Adrenal gland (tissue), 19 donors: Measurements from ENCODE around the gene SURF2. TPM values are rescaled to one million over a fixed set of nuclear protein-coding genes. Genes with fewer than 3 reads are reported as not detected.
A peak's percentile ranks its signal among the peaks of the same experiment; 100 is the strongest.

Experiments used
- DNase-seq, 7 donors: peaks; one replicate each; pipeline ENCODE4 v3.0.0-alpha.2; 2019 to 2020
- H3K27ac ChIP-seq, 5 donors: fragments of 200-600 bp; sonication (generic) in 4 of 5; 1 replicate in 3 of 5; 2 replicates in 2 of 5; pipeline versions ENCODE4 v1.5.1 to v1.8.0; 2016 to 2020; ENCODE audit warnings: mild to moderate bottlenecking in 1 of 5
- H3K27me3 ChIP-seq: fragments of 200-600 bp; 2 replicates; pipeline ENCODE4 v1.8.0; 2021
- H3K36me3 ChIP-seq, 2 donors: fragments of 200-600 bp; replicated peaks in 1 of 2; 1 replicate in 1 of 2; 2 replicates in 1 of 2; pipeline versions ENCODE4 v1.5.1 to v1.8.0; 2018 to 2022
- H3K4me1 ChIP-seq, 2 donors: fragments of 200-600 bp; replicated peaks in 1 of 2; 1 replicate in 1 of 2; 2 replicates in 1 of 2; pipeline versions ENCODE4 v1.5.1 to v1.8.0; 2018 to 2021
- H3K4me3 ChIP-seq, 4 donors: fragments of 200-600 bp; sonication (generic) in 3 of 4; one replicate each; pipeline ENCODE4 v1.5.1; 2016 to 2018
- H3K9me3 ChIP-seq, 3 donors: fragments of 200-600 bp; sonication (generic) in 1 of 3; replicated peaks in 1 of 3; 1 replicate in 2 of 3; 2 replicates in 1 of 3; pipeline versions ENCODE4 v1.5.1 to v1.8.0; 2016 to 2021
- POLR2A ChIP-seq, 2 donors: fragments of 450-650 bp; IDR thresholded peaks; one replicate each; pipeline ENCODE4 v1.6.1; 2017; ENCODE audit warnings: antibody characterized with exemption in 2 of 2, mild to moderate bottlenecking in 2 of 2, moderate library complexity in 1 of 2
- WGBS, 4 donors: extraction: QIAGEN DNeasy Blood & Tissue Kit in 2 of 4; methylation state at CpG; one replicate each; pipeline versions ENCODE4 v1.1.5 to v1.1.7; 2013 to 2017; 5-methylcytosine and 5-hydroxymethylcytosine counted together
- intact Hi-C, 2 donors: fragments of 100-400 bp; cut with DNase I; formaldehyde crosslinking; loops; one replicate each; pipeline versions ENCODE4 v1.14.1 to v1.15.0; 2022 to 2023
- long read RNA-seq, 10 donors: library from polyadenylated mRNA in 3 of 10; unstranded in 2 of 10; stranded (forward) in 1 of 10; transcript quantifications; one replicate each; pipeline ENCODE4 v2.0.0 and lab custom pipeline, GENCODE V29; 2021 to 2026
- polyA plus RNA-seq, 3 donors: library from polyadenylated mRNA; stranded (reverse); fragments of 200-250 nt in 2 of 3; fragments of 350-450 nt in 1 of 3; fragmentation: Illumina TruSeq in 1 of 3; extraction: RNeasy Lipid Tissue Mini Kit (QIAGEN cat#74804) in 1 of 3; gene quantifications; one replicate each; pipeline ENCODE4 v1.2.3, GENCODE V29; 2013 to 2014
- total RNA-seq, 9 donors: library from RNA; depleted of rRNA in 4 of 9; stranded (reverse); fragments of >200 nt in 4 of 9; fragments of 120-200 nt in 1 of 9; fragmentation: NEBNext Ultra II Directional in 1 of 9; extraction: Animal tissue kit (Norgen Biotek cat#: 25700) in 1 of 9; gene quantifications; one replicate each; pipeline versions ENCODE4 v1.1.0 to v1.2.4, GENCODE V29; 2013 to 2023
- TF ChIP-seq, protein P1 (sequence below), 6 experiments: fragments of 450-650 bp in 4 of 6; fragments of 200-600 bp in 2 of 6; sonication (generic) in 1 of 6; IDR thresholded peaks; 1 replicate in 5 of 6; 2 replicates in 1 of 6; pipeline versions ENCODE4 v1.5.1 to v1.8.0; 2016 to 2021; ENCODE audit warnings: antibody characterized with exemption in 6 of 6, mild to moderate bottlenecking in 2 of 6, moderate library complexity in 1 of 6
- donor health status: healthy with polysubstance abuse.
- donor health status: Bipolar disorder and iron deficiency.
- donor health status: DM: yes; HTN: yes; CAD: no.
- donor health status: DM: no; HTN: no; CAD: no.
- donor health status: DM: no; HTN: no; CAD: no.
- donor health status: DM: yes; HTN: yes; CAD: no.

The SURF2 gene
- total RNA-seq, result 10 to 100 TPM; 13.4 to 29.2 (median 20.8) TPM
- polyA plus RNA-seq, result 10 to 100 TPM; 19.9 to 53.0 (median 41.4) TPM
- long read RNA-seq, donor 1, transcript SURF2-201 (6 exons, 842 nt), result major isoform, 16 of 140 reads
- long read RNA-seq, donor 1, partial matches to known transcripts, result 124 of 140 reads
- long read RNA-seq, donor 1, other reads (novel, unspliced or antisense), result 0 of 140 reads
- long read RNA-seq, donor 2, partial matches to known transcripts, result 0 of 1 reads
- long read RNA-seq, donor 2, other reads (novel, unspliced or antisense), result 0 of 1 reads
- long read RNA-seq, donor 3, partial matches to known transcripts, result 87 of 90 reads
- long read RNA-seq, donor 3, other reads (novel, unspliced or antisense), result 0 of 90 reads
- long read RNA-seq, donor 4, transcript SURF2-201 (6 exons, 842 nt), result major isoform, 11 of 18 reads
- long read RNA-seq, donor 4, partial matches to known transcripts, result 0 of 18 reads
- long read RNA-seq, donor 4, other reads (novel, unspliced or antisense), result 7 of 18 reads
- long read RNA-seq, donor 5, transcript SURF2-201 (6 exons, 842 nt), result major isoform, 15 of 25 reads
- long read RNA-seq, donor 5, partial matches to known transcripts, result 2 of 25 reads
- long read RNA-seq, donor 5, other reads (novel, unspliced or antisense), result 8 of 25 reads
- long read RNA-seq, donor 6, transcript SURF2-201 (6 exons, 842 nt), result major isoform, 11 of 20 reads
- long read RNA-seq, donor 6, partial matches to known transcripts, result 2 of 20 reads
- long read RNA-seq, donor 6, other reads (novel, unspliced or antisense), result 7 of 20 reads
- long read RNA-seq, donor 7, transcript SURF2-201 (6 exons, 842 nt), result major isoform, 6 of 63 reads
- long read RNA-seq, donor 7, partial matches to known transcripts, result 14 of 63 reads
- long read RNA-seq, donor 7, other reads (novel, unspliced or antisense), result 43 of 63 reads
- long read RNA-seq, donor 8, transcript SURF2-201 (6 exons, 842 nt), result major isoform, 8 of 186 reads
- long read RNA-seq, donor 8, partial matches to known transcripts, result 178 of 186 reads
- long read RNA-seq, donor 8, other reads (novel, unspliced or antisense), result 0 of 186 reads
- long read RNA-seq, donor 9, transcript SURF2-201 (6 exons, 842 nt), result major isoform, 6 of 6 reads
- long read RNA-seq, donor 9, partial matches to known transcripts, result 0 of 6 reads
- long read RNA-seq, donor 9, other reads (novel, unspliced or antisense), result 0 of 6 reads
- long read RNA-seq, donor 10, transcript SURF2-201 (6 exons, 842 nt), result major isoform, 5 of 75 reads
- long read RNA-seq, donor 10, partial matches to known transcripts, result 70 of 75 reads
- long read RNA-seq, donor 10, other reads (novel, unspliced or antisense), result 0 of 75 reads

DNA sequence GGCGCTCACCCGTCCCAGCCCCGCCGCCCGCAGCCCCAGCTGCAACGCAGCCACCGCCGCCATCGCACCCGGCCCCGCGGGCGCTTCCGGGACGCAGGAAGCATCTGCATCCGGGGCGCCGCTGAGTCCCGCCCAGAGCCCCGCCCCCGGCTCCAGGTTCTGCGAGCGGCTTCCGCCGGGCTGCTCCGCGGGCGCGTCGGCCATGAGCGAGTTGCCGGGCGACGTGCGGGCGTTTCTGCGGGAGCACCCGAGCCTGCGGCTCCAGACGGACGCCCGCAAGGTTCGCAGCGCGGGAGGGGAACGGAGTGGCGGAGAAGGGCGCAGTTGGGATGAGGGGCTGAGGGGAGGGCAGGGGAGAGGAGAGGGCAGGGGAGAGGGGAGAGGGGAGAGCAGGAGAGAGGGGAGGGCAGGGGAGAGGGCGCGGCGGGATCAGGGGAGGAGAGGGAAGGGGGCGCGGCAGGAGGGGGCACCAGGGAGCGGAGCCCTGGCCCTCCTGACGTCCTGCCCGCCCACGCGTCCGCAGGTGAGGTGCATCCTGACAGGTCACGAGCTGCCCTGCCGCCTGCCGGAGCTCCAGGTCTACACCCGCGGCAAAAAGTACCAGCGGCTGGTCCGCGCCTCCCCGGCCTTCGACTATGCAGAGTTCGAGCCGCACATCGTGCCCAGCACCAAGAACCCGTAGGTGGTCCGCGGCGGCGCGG lies at the start of gene SURF2, which contains the start of gene SURF1:
SURF2 (plus strand) TSS at position 160 of the 701 bp plus-strand sequence; CDS start at position 203, 43 bp downstream.
SURF1 (minus strand) TSS at position 97 of the 701 bp plus-strand sequence; CDS start at position 63, 34 bp downstream.
- peaks cover 0 to 32% of the 10 kb centered on the region in 2 donors for H3K36me3 ChIP-seq
- peak within 1 kb of the TSS in 4 of 5 donors; percentile 0 to 85 (median 57) for H3K27ac ChIP-seq
- DNase-seq, result peak; percentile 85 to 93 (median 88)
- no peaks in the 10 kb centered on the region for H3K27me3 ChIP-seq
- intact Hi-C loops, result loop anchor here (10.0 kb wide), 1 partner anchor 128 kb away; no protein-coding TSS in a partner anchor
- H3K4me1 ChIP-seq, result peaks cover 11 to 38% of the 10 kb centered on the region in 2 donors
- 0 to 2% (median 1%) methylated on average over 29 to 77 of the region's 78 CpGs for WGBS, 4 donors
- TF ChIP-seq, protein P1, sequence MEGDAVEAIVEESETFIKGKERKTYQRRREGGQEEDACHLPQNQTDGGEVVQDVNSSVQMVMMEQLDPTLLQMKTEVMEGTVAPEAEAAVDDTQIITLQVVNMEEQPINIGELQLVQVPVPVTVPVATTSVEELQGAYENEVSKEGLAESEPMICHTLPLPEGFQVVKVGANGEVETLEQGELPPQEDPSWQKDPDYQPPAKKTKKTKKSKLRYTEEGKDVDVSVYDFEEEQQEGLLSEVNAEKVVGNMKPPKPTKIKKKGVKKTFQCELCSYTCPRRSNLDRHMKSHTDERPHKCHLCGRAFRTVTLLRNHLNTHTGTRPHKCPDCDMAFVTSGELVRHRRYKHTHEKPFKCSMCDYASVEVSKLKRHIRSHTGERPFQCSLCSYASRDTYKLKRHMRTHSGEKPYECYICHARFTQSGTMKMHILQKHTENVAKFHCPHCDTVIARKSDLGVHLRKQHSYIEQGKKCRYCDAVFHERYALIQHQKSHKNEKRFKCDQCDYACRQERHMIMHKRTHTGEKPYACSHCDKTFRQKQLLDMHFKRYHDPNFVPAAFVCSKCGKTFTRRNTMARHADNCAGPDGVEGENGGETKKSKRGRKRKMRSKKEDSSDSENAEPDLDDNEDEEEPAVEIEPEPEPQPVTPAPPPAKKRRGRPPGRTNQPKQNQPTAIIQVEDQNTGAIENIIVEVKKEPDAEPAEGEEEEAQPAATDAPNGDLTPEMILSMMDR (IDR thresholded peaks at IDR 0.05), result no peak
- TF ChIP-seq POLR2A (IDR thresholded peaks at IDR 0.05), result peak in 1 of 2 donors; percentile 63
- H3K4me3 ChIP-seq, result peak within 1 kb of the TSS in 3 of 4 donors; percentile 44 to 74 (median 66)
- H3K9me3 ChIP-seq, result no peaks in the 10 kb centered on the region

DNA sequence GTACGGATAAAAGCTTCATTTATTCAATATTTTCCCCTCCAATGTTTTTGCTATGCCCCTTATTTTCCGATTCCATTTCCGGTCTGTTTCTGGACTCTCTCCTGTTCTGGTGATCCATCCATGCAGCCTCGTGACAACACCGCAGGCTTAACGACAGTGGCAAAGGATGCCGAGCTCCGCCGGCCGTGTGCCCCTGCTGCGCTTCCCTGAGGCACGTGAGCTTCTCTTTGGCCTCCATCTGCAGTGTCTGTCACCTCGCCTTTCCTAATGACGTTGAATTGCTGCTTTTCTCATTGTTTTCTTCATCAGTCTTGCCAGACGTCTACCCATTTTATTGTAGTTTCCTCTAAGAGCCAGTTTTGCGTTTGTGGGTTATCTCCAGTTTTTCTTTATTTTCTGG lies 49.0 kb upstream of the SURF2 start:
- DNase-seq, result peak in 1 of 7 donors; percentile 4
- 70 to 74% (median 72%) methylated on average over 16 of the region's 16 CpGs for WGBS, 4 donors
- no peaks in the 10 kb centered on the region for H3K4me1 ChIP-seq
- TF ChIP-seq POLR2A (IDR thresholded peaks at IDR 0.05), result no peak
- TF ChIP-seq, protein P1 (IDR thresholded peaks at IDR 0.05), result no peak
- H3K36me3 ChIP-seq, result no peaks in the 10 kb centered on the region
- H3K9me3 ChIP-seq, result no peaks in the 10 kb centered on the region
- no peak overlapping the region for H3K27ac ChIP-seq
- no peak overlapping the region for H3K4me3 ChIP-seq
- intact Hi-C loops, result no loop called here
- H3K27me3 ChIP-seq, result peaks cover 6% of the 10 kb centered on the region

DNA sequence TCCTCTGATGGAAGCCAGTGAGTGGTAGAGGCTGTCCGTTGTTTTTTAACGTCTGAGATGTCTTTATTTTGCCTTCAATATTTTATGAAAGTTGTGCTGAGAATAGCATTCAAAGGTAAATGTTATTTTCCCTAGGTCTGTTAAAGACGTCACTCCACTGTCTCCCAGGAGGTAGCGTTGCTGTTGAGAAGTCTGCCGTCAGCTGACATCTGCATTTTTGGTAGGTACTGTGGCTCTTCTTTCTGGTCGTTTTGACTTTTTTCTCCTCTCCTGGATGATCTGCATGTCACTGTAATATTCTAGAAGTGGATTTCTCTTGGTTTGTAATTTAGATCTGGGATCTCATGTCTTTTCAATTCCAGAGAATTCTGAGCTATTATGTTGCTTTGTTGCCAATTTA lies 46.7 kb upstream of the SURF2 start:
- 69 to 80% (median 74%) methylated on average over 6 of the region's 6 CpGs for WGBS, 4 donors
- Histone ChIP-seq H3K4me3 (no peak overlapping the region), H3K9me3 (no peaks in the 10 kb centered on the region), H3K27me3 (peaks cover 6% of the 10 kb centered on the region), H3K4me1 (no peaks in the 10 kb centered on the region), H3K27ac (no peak overlapping the region), H3K36me3 (no peaks in the 10 kb centered on the region)
- TF ChIP-seq POLR2A (IDR thresholded peaks at IDR 0.05), result no peak
- TF ChIP-seq, protein P1 (IDR thresholded peaks at IDR 0.05), result no peak
- intact Hi-C loops, result no loop called here
- no peak for DNase-seq
